A172 (cell line): ENCODE data around the gene XRRA1. TPM values are rescaled to one million over a fixed set of nuclear protein-coding genes. Genes with fewer than 3 reads are reported as not detected.

Source experiments
- DNase-seq: peaks from one replicate; pipeline ENCODE4 v3.0.0-alpha.2; 2015; ENCODE audit warnings: low spot score
- total RNA-seq: library from RNA; depleted of rRNA; stranded (reverse); fragments of >200 nt; shearing (Covaris generic); gene quantifications from 2 replicates; pipeline ENCODE4 v1.2.3, GENCODE V29; 2014

XRRA1 gene
- total RNA-seq, 1 experiment from 2014 or later: 27.3 TPM

GRCh38 chr11:74951226-74951625 is 2.3 kb upstream of the XRRA1 start:
- DNase-seq: no peak

- DNase-seq: no peak
Observed at GRCh38 chr11:74950374-74950969, 1.6 kb upstream of the XRRA1 start.

DNA sequence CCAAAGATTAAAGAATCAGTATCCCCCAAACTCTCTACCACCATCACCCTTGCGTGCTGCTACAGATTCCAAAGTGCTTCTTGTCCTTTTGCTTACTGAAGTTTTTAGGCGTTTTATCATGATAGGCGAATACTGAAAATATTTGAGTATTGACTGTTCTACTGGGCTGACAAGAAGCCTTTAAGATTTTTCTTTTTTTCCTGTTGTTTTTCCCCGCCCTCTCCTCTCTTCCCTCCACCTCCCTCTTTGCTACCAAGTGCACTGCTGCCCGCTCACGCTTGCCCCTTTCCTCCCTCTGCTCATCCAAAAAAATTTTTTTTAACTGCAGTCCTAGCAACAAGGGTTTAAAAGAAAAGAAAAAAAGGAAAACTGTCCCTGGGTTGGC is 854 bp upstream of the XRRA1 start:
- DNase-seq: no peak

DNA sequence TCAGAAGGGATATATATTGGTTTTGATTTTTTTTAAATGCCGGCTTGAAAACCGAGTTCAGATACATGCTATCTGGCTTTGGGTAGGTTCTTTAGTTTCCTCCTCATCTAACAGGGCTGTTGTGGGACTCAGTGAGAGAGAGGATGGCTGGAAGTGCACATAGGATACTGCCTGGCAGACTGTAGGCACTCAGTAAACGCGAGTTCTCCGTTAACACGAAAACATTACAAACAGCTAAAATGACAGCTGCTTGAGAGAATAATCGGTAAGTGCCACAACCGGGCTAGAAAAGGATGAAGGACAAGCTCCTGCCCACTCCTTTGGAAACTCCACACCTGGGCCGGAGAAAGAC is 369 bp downstream of the XRRA1 start:
- peak; percentile 24 for DNase-seq

DNA sequence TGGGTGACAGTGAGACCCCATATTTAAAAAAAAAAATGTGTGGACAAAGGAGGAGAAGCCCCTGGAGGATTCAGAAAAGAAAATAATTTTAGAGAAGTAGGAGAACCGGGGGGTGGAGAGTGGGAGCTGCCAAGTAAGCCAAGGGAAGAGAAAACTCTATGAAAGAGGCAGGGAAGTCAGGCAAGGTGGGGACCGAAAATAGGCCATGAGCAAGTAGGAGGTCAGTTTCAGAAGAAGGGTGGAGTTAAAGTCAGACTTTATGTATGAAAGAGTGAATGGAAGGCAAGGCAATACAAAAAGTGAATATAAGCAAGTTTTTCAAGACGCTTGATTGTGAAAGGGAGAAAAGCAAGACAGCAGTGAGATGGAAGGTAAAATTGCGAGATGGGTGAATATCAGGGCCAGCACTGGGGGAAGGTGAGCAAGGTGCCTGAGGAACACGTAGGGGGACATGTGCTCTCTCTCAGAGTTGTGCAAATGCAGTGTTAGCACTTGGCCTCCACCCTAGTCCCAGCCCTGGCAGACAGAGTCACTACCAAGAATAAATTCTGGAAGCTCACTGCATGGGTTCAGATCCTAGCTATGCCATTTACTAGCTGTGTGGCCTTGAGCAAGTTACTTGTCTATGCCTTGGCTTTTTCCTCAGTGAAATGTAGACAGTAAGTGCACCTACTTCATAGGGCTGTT is 6.7 kb downstream of the XRRA1 start:
- no peak for DNase-seq

DNA sequence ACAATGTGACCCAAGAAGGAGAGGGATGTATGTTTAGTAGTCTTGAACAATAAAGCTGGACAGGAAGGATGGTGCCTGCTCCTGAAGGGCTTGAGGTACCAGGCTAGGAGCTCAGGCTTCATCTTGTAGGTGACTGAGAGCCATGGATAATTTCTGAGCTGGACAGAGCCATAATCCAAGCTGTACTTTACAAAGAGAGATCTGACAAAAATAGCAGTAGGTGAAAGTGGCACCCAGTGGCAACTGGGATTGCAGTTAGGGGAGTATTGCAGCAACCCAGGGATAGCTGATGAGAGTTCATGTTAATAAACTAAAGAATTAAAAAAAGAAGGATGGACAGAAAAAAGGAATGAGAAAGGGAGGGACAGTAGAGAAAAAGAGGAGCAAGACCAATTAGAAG is 7.4 kb downstream of the XRRA1 start:
- no peak for DNase-seq

DNA sequence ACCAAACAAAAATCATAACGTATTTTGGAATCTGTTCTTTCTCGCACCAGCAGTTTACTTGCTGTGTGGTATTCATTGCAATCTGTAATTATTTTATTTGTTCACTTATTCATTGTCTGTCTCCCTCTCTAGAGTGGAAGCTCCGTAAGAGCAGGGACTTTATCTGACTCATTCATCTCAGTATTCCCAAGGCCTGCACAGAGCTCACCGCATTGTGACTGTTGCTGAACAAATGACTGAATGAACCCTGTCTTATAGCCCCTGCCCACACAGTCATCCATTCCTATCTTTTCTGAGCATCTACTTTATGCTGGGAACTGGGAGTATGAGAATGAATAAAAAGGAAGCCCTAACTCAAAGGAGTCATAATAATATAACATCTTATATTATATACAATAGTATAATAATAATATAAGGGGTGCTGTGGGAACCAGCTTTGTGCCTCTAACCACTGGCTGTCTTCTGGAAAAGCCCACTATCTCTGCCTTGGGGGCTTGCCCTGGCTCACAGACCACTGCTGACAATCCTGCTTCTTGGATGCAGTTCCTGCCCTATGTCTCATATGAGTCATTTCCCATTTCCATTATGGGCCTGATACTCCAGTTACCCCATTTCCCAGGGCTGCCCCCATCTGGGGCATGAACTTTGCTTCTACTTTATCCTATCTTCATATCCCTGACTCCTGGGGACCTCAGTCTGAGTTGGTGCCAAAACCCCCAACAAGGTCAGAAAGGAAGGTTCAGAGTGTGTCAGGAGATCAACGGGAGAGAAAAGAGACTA is 11.0 kb downstream of the XRRA1 start:
- peak; percentile 18 for DNase-seq

- no peak for DNase-seq
Observed at GRCh38 chr11:74936976-74937375, 11.9 kb downstream of the XRRA1 start.

GRCh38 chr11:74936087-74936486 is 12.8 kb downstream of the XRRA1 start:
- DNase-seq: no peak

DNA sequence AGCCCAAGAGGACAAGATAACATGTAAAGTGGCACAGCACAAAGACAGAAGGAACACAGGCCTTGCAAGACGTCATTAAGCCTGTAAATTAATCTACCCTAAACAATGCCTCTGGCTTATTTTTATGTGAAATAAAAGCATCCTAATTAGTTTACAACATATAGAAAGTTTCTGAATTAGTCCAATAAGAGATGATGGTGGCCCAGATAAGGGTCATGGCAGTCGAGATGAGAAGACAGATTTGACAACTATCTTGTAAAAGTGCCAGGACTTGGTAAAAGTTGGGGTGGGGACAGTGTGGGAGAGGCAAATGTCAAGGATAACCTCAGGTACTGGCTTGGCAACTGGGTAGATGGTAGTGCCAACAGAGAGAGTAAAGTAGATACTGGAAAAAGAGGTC is 13.6 kb downstream of the XRRA1 start:
- no peak for DNase-seq

DNA sequence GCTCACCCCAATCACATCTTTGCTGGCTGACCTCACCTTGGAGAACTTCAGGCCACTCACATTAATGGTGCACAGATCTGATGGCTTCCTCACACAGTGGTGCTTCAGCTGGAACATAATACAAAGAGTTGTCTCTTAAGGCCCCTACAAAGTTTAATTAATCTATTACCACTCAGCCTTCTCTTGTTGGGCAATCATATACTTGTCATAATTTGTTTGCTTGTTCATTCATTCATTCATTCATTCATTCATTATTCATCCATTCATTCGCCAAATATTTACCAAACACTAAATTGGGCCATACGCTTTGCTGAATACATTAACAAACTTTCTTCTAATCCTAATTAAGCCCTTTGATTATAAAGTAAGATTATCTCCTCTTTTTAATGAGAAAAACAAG is 15.1 kb downstream of the XRRA1 start:
- DNase-seq: no peak

DNA sequence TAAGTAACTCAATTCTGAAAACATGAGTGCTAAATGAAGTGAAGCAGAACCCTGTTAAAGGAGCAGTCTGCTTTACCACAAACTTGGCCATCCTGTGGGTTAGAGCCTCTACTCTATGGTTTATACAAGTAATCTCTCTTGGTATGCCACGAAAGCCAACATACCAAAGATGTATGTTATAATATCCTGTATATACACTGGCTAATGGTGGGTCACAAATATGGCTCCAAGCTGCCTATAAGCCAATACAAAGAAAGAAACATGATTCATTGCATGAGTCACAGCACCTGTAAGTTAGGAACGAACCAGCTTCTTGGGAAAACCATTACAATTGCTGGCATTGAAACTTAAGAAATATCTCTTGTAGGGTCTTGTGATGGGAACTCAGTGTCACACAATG is 16.1 kb downstream of the XRRA1 start:
- peak; percentile 80 for DNase-seq

- peak; percentile 40 for DNase-seq
Observed at GRCh38 chr11:74932169-74932568, 16.7 kb downstream of the XRRA1 start.

DNA sequence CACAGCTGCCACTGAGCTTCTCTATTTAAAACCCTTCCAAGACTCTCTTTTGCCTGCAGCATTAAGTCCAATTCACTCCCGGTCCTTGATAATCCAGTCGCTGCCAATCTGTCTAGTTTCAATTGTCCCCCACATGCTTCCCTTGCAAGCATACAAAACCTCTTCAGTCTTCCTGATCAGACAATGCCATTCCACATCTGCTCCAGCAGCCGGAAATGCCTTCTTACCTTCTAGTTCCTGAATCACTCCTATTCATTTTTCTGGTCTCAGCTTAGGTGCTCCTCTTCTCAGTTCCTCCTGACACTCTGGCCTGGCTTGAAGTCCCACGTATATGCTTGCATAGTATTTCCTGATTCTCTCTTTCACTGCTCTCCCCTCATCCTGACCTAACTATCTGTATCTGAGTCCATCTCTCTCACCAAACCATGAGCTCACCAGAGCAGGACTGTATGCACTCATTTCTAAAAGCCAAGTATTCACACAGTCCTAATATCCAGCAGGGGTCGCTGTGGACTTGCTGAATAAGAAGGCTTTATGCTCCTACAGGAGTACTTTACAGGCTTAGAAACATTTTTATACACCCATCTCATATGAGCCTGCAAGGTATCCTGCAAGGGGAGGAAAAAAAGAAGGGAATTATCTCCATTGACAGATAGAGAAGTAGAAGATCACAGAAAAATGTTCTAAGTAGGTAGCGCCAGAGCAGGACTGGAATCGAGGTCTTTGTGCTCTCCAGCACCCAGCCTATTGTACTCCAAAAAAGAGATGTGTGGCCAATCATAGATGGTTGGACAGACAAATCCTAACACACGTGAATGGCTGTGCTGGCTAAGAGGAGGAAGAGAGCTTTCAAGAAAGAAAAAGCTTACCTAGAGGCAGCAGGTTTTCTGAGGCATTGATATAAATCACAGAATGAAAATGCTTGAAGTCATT is 19.2 kb downstream of the XRRA1 start:
- DNase-seq: peak; percentile 84

DNA sequence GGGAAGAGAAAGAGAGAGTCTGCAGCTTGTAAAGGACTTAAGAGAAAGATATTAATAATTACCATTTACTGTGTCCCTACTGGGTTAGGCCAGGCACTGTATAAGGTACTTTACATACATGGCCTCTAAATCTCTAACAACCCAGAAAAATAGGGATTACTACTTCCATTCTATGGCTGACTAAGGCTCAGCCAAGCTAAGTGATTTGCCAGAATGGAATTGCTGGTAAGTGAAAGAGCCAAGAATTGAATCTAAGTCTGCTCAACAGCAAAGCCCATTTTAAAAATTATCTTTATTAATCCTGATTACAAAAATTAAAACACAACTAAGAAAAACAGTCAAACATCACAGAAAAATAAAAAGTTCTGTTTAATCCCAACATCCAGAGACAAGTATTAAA is 21.4 kb downstream of the XRRA1 start:
- no peak for DNase-seq

- peak; percentile 32 for DNase-seq
Observed at GRCh38 chr11:74926304-74927030, 22.4 kb downstream of the XRRA1 start.

GRCh38 chr11:74925281-74925680 is 23.6 kb downstream of the XRRA1 start:
- peak; percentile 21 for DNase-seq

DNA sequence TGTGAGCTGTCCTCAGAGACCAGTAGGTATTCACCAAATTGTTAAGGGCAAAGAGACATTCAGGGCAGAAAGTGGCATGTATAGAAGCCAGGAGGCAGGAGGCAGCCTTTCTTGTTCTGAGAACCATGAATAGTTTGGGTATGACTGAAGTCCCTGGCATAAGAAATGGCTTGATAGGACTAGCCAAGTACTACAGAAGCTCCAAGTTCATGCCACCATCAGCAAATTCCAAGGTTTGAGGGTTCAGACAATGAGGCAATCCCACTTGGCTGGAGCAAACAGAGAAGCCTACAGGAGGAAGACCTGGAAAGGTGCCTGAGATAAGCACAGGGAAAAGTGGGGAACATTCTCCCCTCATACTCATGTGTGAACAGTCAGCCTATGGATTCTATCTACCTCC is 25.8 kb downstream of the XRRA1 start:
- no peak for DNase-seq

- no peak for DNase-seq
Observed at GRCh38 chr11:74909812-74910211, 39.1 kb downstream of the XRRA1 start.

DNA sequence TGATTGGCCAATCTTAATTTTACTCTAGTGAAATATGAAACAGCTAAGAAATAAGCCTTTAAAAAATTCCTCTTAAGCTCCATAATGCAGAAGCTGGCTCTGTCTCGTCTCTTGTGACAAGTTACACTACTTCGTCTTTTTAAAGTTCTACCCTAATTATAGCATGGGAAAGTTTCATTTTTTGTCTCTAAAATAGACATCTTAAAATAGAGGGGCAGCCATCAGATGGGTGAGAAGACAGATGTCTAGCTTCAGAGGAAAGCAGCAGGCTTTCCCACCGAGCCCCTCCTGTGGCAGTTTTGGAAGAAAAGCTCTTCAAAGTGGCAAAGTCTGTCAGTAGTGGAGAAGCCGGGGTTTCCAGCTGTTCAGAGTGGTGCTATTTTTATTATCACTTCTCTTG is 39.5 kb downstream of the XRRA1 start:
- no peak for DNase-seq

- no peak for DNase-seq
Observed at GRCh38 chr11:74905326-74905725, 43.6 kb downstream of the XRRA1 start.
